Activated CD4-positive, alpha-beta T cell treated with anti-CD3 and anti-CD28 coated beads, Interleukin-2, amount 10 ng/mL, durations not matched to agents 7 days and 5 days (primary cell): ENCODE measurements around the gene NPAS2. TPM values are rescaled to one million over a fixed set of nuclear protein-coding genes. Genes with fewer than 3 reads are reported as not detected.

Source experiments
- CTCF ChIA-PET: fragments of 350-600 bp; sonication (Branson Sonifier 250); formaldehyde crosslinking; loops from one replicate; lab custom pipeline; 2021; ENCODE audit warnings: antibody characterized with exemption; lab: Charles Lee
- POLR2A ChIA-PET: fragments of 350-600 bp; sonication (Branson Sonifier 250); formaldehyde crosslinking; loops from one replicate; lab custom pipeline; 2021; ENCODE audit warnings: antibody characterized with exemption; lab: Charles Lee
- DNase-seq: peaks from one replicate; pipeline ENCODE4 v3.0.0-alpha.2; 2020
- H3K27ac Mint-ChIP-seq: one replicate; pipeline ENCODE4 v1.8.0; 2021; ENCODE audit warnings: mild to moderate bottlenecking, moderate library complexity, mixed read lengths
- H3K27me3 Mint-ChIP-seq: one replicate; pipeline ENCODE4 v1.8.0; 2021; ENCODE audit warnings: mixed read lengths
- H3K36me3 Mint-ChIP-seq: one replicate; pipeline ENCODE4 v1.8.0; 2021; ENCODE audit warnings: low read depth, mixed read lengths
- H3K4me1 Mint-ChIP-seq: one replicate; pipeline ENCODE4 v1.8.0; 2021; ENCODE audit warnings: mixed read lengths
- H3K4me3 Mint-ChIP-seq: one replicate; pipeline ENCODE4 v1.8.0; 2021; ENCODE audit warnings: mild to moderate bottlenecking, moderate library complexity, mixed read lengths
- H3K9me3 Mint-ChIP-seq: one replicate; pipeline ENCODE4 v1.8.0; 2021; ENCODE audit warnings: mixed read lengths
- total RNA-seq, 2 experiments: library from RNA; stranded (reverse); gene quantifications; one replicate each; pipeline ENCODE4 v1.2.3, GENCODE V29; 2021

The NPAS2 gene
- total RNA-seq, 2 experiments from 2014 or later: 5.6 to 6.1 TPM

- H3K36me3 Mint-ChIP-seq: peaks cover 50% of the 10 kb centered on the region
Measured at GRCh38 chr2:101014264-101014857, 194.4 kb downstream of the NPAS2 start.

GRCh38 chr2:101017371-101017770, 197.4 kb downstream of the NPAS2 start:
- no peak overlapping the region for H3K27ac Mint-ChIP-seq
- no peaks in the 10 kb centered on the region for H3K9me3 Mint-ChIP-seq
- H3K4me3 Mint-ChIP-seq: no peak overlapping the region
- ChIA-PET CTCF (no interaction called here), POLR2A (no interaction called here)
- H3K4me1 Mint-ChIP-seq: no peaks in the 10 kb centered on the region
- H3K36me3 Mint-ChIP-seq: peaks cover 46% of the 10 kb centered on the region
- DNase-seq: no peak
- no peaks in the 10 kb centered on the region for H3K27me3 Mint-ChIP-seq

More at GRCh38 chr2:101014264-101014857, 194.4 kb downstream of the NPAS2 start:
- no peak overlapping the region for H3K4me3 Mint-ChIP-seq
- ChIA-PET CTCF (no interaction called here), POLR2A (no interaction called here)
- H3K27me3 Mint-ChIP-seq: no peaks in the 10 kb centered on the region
- H3K4me1 Mint-ChIP-seq: peaks cover 12% of the 10 kb centered on the region
- DNase-seq: no peak
- no peak overlapping the region for H3K27ac Mint-ChIP-seq
- no peaks in the 10 kb centered on the region for H3K9me3 Mint-ChIP-seq

GRCh38 chr2:101018934-101019333, 199.0 kb downstream of the NPAS2 start:
- Mint-ChIP-seq H3K9me3 (no peaks in the 10 kb centered on the region), H3K36me3 (peaks cover 37% of the 10 kb centered on the region), H3K4me3 (no peak overlapping the region), H3K27ac (no peak overlapping the region), H3K4me1 (no peaks in the 10 kb centered on the region), H3K27me3 (no peaks in the 10 kb centered on the region)
- no peak for DNase-seq
- ChIA-PET POLR2A (no interaction called here), CTCF (no interaction called here)

- Mint-ChIP-seq H3K9me3 (no peaks in the 10 kb centered on the region), H3K4me3 (no peak overlapping the region), H3K27me3 (no peaks in the 10 kb centered on the region), H3K27ac (no peak overlapping the region), H3K4me1 (no peaks in the 10 kb centered on the region), H3K36me3 (peaks cover 24% of the 10 kb centered on the region)
- no peak for DNase-seq
- ChIA-PET POLR2A (no interaction called here), CTCF (interaction anchor here (0.7 kb wide), 1 partner anchor 586 kb away, joined by 3 read pairs; no protein-coding TSS in a partner anchor)
Measured at GRCh38 chr2:101022221-101022620, 202.3 kb downstream of the NPAS2 start.

GRCh38 chr2:101023327-101024107, 203.6 kb downstream of the NPAS2 start:
- Mint-ChIP-seq H3K36me3 (peaks cover 24% of the 10 kb centered on the region), H3K9me3 (no peaks in the 10 kb centered on the region), H3K27me3 (no peaks in the 10 kb centered on the region), H3K4me3 (no peak overlapping the region), H3K4me1 (no peaks in the 10 kb centered on the region), H3K27ac (no peak overlapping the region)
- DNase-seq: no peak
- ChIA-PET POLR2A (no interaction called here), CTCF (no interaction called here)

- H3K27ac Mint-ChIP-seq: no peak overlapping the region
- no peak for DNase-seq
- CTCF ChIA-PET: interaction anchor here (0.5 kb wide), 1 partner anchor 174 kb away, joined by 3 read pairs; no protein-coding TSS in a partner anchor
- H3K4me3 Mint-ChIP-seq: no peak overlapping the region
- peaks cover 14% of the 10 kb centered on the region for H3K36me3 Mint-ChIP-seq
- no peaks in the 10 kb centered on the region for H3K4me1 Mint-ChIP-seq
- no peaks in the 10 kb centered on the region for H3K9me3 Mint-ChIP-seq
- POLR2A ChIA-PET: no interaction called here
- H3K27me3 Mint-ChIP-seq: no peaks in the 10 kb centered on the region
Measured at GRCh38 chr2:101025561-101025960, 205.6 kb downstream of the NPAS2 start.

- Mint-ChIP-seq H3K9me3 (no peaks in the 10 kb centered on the region), H3K4me1 (no peaks in the 10 kb centered on the region), H3K27ac (no peak overlapping the region), H3K27me3 (no peaks in the 10 kb centered on the region), H3K36me3 (peaks cover 8% of the 10 kb centered on the region), H3K4me3 (no peak overlapping the region)
- ChIA-PET CTCF (interaction anchor here (0.5 kb wide), 1 partner anchor 173 kb away, joined by 3 read pairs; no protein-coding TSS in a partner anchor), POLR2A (no interaction called here)
- no peak for DNase-seq
Measured at GRCh38 chr2:101026253-101026701, 206.3 kb downstream of the NPAS2 start.

GRCh38 chr2:101026923-101027469, 207.1 kb downstream of the NPAS2 start:
- Mint-ChIP-seq H3K4me1 (no peaks in the 10 kb centered on the region), H3K27me3 (no peaks in the 10 kb centered on the region), H3K27ac (no peak overlapping the region), H3K4me3 (no peak overlapping the region), H3K9me3 (no peaks in the 10 kb centered on the region), H3K36me3 (peaks cover 4% of the 10 kb centered on the region)
- CTCF ChIA-PET: no interaction called here
- no peak for DNase-seq
- POLR2A ChIA-PET: no interaction called here

GRCh38 chr2:101027852-101028251, 207.9 kb downstream of the NPAS2 start:
- H3K27me3 Mint-ChIP-seq: no peaks in the 10 kb centered on the region

GRCh38 chr2:101030866-101031554, 211.1 kb downstream of the NPAS2 start:
- Mint-ChIP-seq H3K4me3 (no peak overlapping the region), H3K27me3 (no peaks in the 10 kb centered on the region), H3K9me3 (no peaks in the 10 kb centered on the region), H3K36me3 (no peaks in the 10 kb centered on the region), H3K27ac (no peak overlapping the region), H3K4me1 (no peaks in the 10 kb centered on the region)
- ChIA-PET CTCF (no interaction called here), POLR2A (interaction anchor here (0.6 kb wide), 1 partner anchor 739 kb away, joined by 3 read pairs; no protein-coding TSS in a partner anchor)
- no peak for DNase-seq

More at GRCh38 chr2:101027852-101028251, 207.9 kb downstream of the NPAS2 start:
- ChIA-PET CTCF (interaction anchor here (0.6 kb wide), 1 partner anchor 468 kb away, joined by 5 read pairs; no protein-coding TSS in a partner anchor), POLR2A (interaction anchor here (0.6 kb wide), 1 partner anchor 471 kb away, joined by 3 read pairs; no protein-coding TSS in a partner anchor)
- Mint-ChIP-seq H3K9me3 (no peaks in the 10 kb centered on the region), H3K36me3 (peaks cover 4% of the 10 kb centered on the region), H3K4me1 (no peaks in the 10 kb centered on the region), H3K4me3 (no peak overlapping the region), H3K27ac (no peak overlapping the region)
- DNase-seq: no peak

GRCh38 chr2:101032084-101032776, 212.3 kb downstream of the NPAS2 start:
- H3K4me1 Mint-ChIP-seq: no peaks in the 10 kb centered on the region
- H3K9me3 Mint-ChIP-seq: no peaks in the 10 kb centered on the region
- H3K4me3 Mint-ChIP-seq: no peak overlapping the region
- no peak overlapping the region for H3K27ac Mint-ChIP-seq
- no peak for DNase-seq
- no peaks in the 10 kb centered on the region for H3K36me3 Mint-ChIP-seq
- ChIA-PET CTCF (interaction anchor here (0.8 kb wide), 1 partner anchor 383 kb away, joined by 3 read pairs; no protein-coding TSS in a partner anchor), POLR2A (no interaction called here)
- no peaks in the 10 kb centered on the region for H3K27me3 Mint-ChIP-seq

GRCh38 chr2:101036562-101036961, 216.6 kb downstream of the NPAS2 start:
- CTCF ChIA-PET: no interaction called here
- Mint-ChIP-seq H3K4me1 (no peaks in the 10 kb centered on the region), H3K27me3 (no peaks in the 10 kb centered on the region), H3K4me3 (no peak overlapping the region), H3K36me3 (no peaks in the 10 kb centered on the region), H3K9me3 (no peaks in the 10 kb centered on the region), H3K27ac (no peak overlapping the region)
- DNase-seq: no peak
- POLR2A ChIA-PET: no interaction called here
